HEK293T (cell line): Measurements from ENCODE around the gene EML4.
"Not testable (repeated sequence)": the region's sequence is repeated elsewhere in the genome, so short reads cannot be mapped to it uniquely, and the experiment has no call there.

Experiments
- CTCF ChIA-PET: fragments of 350-600 bp; formaldehyde crosslinking; extraction: SDS; loops from one replicate; lab custom pipeline; 2021; ENCODE audit warnings: antibody characterized with exemption, inconsistent platforms; lab: Yijun Ruan, JAX
- POLR2A ChIA-PET: fragments of 350-600 bp; formaldehyde crosslinking; extraction: SDS; loops from one replicate; lab custom pipeline; 2020; ENCODE audit warnings: antibody characterized with exemption, inconsistent platforms; lab: Yijun Ruan, JAX
- DNase-seq: peaks from one replicate; pipeline ENCODE4 v3.0.0; 2012; ENCODE audit warnings: mixed read lengths; ENCODE audit errors: extremely low spot score
- ARNT ChIP-seq: fragments of 450-650 bp; IDR thresholded peaks from 2 replicates; pipeline ENCODE4 v1.6.1; 2017; ENCODE audit warnings: mild to moderate bottlenecking
- BHLHE40 ChIP-seq: fragments of 450-650 bp; IDR thresholded peaks from 2 replicates; pipeline ENCODE4 v1.6.1; 2016; ENCODE audit warnings: mild to moderate bottlenecking, moderate library complexity, borderline replicate concordance
- CTBP1 ChIP-seq: fragments of 450-650 bp; IDR thresholded peaks from 2 replicates; pipeline ENCODE4 v1.6.1; 2016; ENCODE audit warnings: borderline replicate concordance
- ELF4 ChIP-seq: fragments of 450-650 bp; IDR thresholded peaks from 2 replicates; pipeline ENCODE4 v1.6.1; 2017; ENCODE audit warnings: antibody characterized with exemption
- FOXA1 ChIP-seq: fragments of 450-650 bp; IDR thresholded peaks from 2 replicates; pipeline ENCODE4 v1.6.1; 2016; ENCODE audit warnings: mild to moderate bottlenecking
- FOXK2 ChIP-seq: fragments of 450-650 bp; IDR thresholded peaks from 2 replicates; pipeline ENCODE4 v1.6.1; 2016; ENCODE audit warnings: mild to moderate bottlenecking
- FOXM1 ChIP-seq: fragments of 450-650 bp; IDR thresholded peaks from 2 replicates; pipeline ENCODE4 v1.6.1; 2017; ENCODE audit warnings: mild to moderate bottlenecking, borderline replicate concordance
- HDGF ChIP-seq: fragments of 450-650 bp; IDR thresholded peaks from 2 replicates; pipeline ENCODE4 v1.6.1; 2017; ENCODE audit warnings: antibody characterized with exemption, borderline replicate concordance
- L3MBTL2 ChIP-seq: fragments of 450-650 bp; conservative IDR thresholded peaks from 2 replicates; pipeline ENCODE4 v1.6.1; 2016; ENCODE audit warnings: mild to moderate bottlenecking
- LEF1 ChIP-seq: fragments of 450-650 bp; IDR thresholded peaks from 2 replicates; pipeline ENCODE4 v1.6.1; 2017; ENCODE audit warnings: mild to moderate bottlenecking, borderline replicate concordance
- NFRKB ChIP-seq: fragments of 450-650 bp; IDR thresholded peaks from 2 replicates; pipeline ENCODE4 v1.6.1; 2016; ENCODE audit warnings: mild to moderate bottlenecking, moderate library complexity
- SP1 ChIP-seq: fragments of 450-650 bp; IDR thresholded peaks from 2 replicates; pipeline ENCODE4 v1.6.1; 2017
- SUZ12 ChIP-seq: fragments of 450-650 bp; IDR thresholded peaks from 2 replicates; pipeline ENCODE4 v1.6.1; 2016; ENCODE audit warnings: mild to moderate bottlenecking
- TARDBP ChIP-seq: fragments of 450-650 bp; IDR thresholded peaks from 2 replicates; pipeline ENCODE4 v1.6.1; 2016
- ZNF384 ChIP-seq: fragments of 450-650 bp; IDR thresholded peaks from 2 replicates; pipeline ENCODE4 v1.6.1; 2016
- TF ChIP-seq, protein P1 (sequence below): fragments of 450-650 bp; IDR thresholded peaks from 2 replicates; pipeline ENCODE4 v1.6.1; 2016

The EML4 gene

DNA sequence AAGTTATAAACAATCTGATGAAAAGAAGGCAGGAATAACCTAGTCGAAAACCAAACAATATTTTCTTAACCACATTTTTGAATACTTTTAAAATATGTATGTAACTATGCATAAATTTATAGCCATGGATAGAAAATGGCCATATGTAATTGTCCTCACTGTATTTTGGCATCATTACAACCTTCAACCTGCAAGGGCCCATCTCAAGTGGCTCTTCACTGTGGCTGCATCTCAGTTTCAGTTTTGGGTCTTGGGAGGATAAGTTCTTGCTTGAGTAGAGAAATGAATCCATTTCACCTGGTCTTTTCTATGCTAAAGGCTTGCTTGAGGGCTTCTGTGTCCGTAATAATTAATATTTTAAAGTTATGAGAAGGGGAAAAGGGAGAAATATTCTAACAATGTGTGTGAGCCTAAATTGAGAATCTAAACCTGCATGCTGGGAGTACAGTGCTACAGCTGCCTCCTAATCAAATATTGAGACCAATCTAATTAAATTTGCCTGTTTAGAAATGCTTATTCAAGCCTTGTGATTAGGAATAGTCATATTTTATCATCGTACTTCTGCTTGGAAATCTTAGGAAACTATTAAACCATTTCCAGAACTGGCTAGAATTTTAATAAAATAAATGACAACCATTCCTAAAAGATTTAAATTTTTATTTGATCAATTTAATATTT is 92.5 kb downstream of the EML4 start:
- POLR2A ChIA-PET, result no interaction called here
- no peak for TF ChIP-seq SUZ12
- no peak for TF ChIP-seq HDGF
- TF ChIP-seq FOXA1, result no peak
- TF ChIP-seq FOXM1, result no peak
- TF ChIP-seq ARNT, result no peak
- no peak for TF ChIP-seq ELF4
- TF ChIP-seq L3MBTL2, result no peak
- TF ChIP-seq TARDBP, result no peak
- TF ChIP-seq SP1, result no peak
- TF ChIP-seq NFRKB, result no peak
- TF ChIP-seq, protein P1, sequence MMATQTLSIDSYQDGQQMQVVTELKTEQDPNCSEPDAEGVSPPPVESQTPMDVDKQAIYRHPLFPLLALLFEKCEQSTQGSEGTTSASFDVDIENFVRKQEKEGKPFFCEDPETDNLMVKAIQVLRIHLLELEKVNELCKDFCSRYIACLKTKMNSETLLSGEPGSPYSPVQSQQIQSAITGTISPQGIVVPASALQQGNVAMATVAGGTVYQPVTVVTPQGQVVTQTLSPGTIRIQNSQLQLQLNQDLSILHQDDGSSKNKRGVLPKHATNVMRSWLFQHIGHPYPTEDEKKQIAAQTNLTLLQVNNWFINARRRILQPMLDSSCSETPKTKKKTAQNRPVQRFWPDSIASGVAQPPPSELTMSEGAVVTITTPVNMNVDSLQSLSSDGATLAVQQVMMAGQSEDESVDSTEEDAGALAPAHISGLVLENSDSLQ, result no peak
- no peak for TF ChIP-seq LEF1
- TF ChIP-seq BHLHE40, result no peak
- no peak for TF ChIP-seq ZNF384
- TF ChIP-seq FOXK2, result no peak
- no peak for TF ChIP-seq CTBP1
- CTCF ChIA-PET, result no interaction called here
- no peak for DNase-seq

DNA sequence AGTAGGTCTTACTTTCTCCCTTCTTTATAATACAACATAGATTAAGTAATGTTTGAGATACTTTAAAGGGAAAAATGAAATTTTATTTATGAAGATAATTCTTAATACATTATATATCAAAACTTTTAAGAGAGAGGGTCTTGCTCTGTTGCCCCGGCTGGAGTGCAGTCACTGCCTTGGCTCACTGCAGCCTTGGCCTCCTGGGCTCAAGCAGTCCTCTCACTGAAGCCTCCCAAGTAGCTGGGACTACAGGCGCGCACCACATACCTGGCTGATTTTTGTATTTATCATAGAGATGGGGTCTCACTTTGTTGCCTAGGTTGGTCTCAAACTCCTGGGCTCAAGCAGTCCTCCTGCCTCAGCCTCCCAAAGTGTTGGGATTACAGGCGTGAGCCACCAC is 97.1 kb downstream of the EML4 start:
- CTCF ChIA-PET, result no interaction called here
- no peak for TF ChIP-seq CTBP1
- TF ChIP-seq NFRKB, result no peak
- TF ChIP-seq HDGF, result no peak
- TF ChIP-seq SUZ12, result no peak
- TF ChIP-seq FOXM1, result no peak
- TF ChIP-seq ZNF384, result no peak
- TF ChIP-seq TARDBP, result no peak
- no peak for TF ChIP-seq L3MBTL2
- no peak for TF ChIP-seq ARNT
- no peak for TF ChIP-seq FOXA1
- TF ChIP-seq SP1, result no peak
- TF ChIP-seq, protein P1, result no peak
- TF ChIP-seq FOXK2, result no peak
- TF ChIP-seq ELF4, result no peak
- no peak for TF ChIP-seq LEF1
- no peak for TF ChIP-seq BHLHE40
- POLR2A ChIA-PET, result no interaction called here
- DNase-seq, result no peak

DNA sequence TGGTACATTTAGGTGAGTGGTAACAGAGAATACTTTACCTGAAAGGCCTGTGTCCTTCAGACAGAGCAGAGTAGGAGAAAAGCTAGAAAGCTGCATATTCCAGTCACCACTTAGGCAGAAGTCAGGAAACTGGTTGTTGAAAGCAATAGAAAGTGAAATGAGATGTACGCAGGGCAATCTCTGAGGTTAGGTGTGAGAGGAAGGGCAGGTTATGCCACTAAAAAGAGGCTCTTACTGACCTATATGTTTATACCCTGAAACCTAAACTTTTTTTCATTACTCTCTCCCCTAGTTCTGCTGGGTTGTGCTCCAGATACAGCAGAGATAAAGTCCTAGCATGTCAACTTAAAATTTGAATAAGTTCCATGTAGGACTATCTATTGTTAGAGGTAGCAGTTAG is 98.4 kb downstream of the EML4 start:
- ChIA-PET POLR2A (no interaction called here), CTCF (no interaction called here)
- no peak for TF ChIP-seq FOXA1
- no peak for TF ChIP-seq HDGF
- TF ChIP-seq CTBP1, result no peak
- TF ChIP-seq, protein P1, result no peak
- TF ChIP-seq L3MBTL2, result no peak
- no peak for TF ChIP-seq FOXM1
- TF ChIP-seq SP1, result no peak
- no peak for TF ChIP-seq ZNF384
- TF ChIP-seq FOXK2, result no peak
- no peak for TF ChIP-seq ARNT
- DNase-seq, result no peak

DNA sequence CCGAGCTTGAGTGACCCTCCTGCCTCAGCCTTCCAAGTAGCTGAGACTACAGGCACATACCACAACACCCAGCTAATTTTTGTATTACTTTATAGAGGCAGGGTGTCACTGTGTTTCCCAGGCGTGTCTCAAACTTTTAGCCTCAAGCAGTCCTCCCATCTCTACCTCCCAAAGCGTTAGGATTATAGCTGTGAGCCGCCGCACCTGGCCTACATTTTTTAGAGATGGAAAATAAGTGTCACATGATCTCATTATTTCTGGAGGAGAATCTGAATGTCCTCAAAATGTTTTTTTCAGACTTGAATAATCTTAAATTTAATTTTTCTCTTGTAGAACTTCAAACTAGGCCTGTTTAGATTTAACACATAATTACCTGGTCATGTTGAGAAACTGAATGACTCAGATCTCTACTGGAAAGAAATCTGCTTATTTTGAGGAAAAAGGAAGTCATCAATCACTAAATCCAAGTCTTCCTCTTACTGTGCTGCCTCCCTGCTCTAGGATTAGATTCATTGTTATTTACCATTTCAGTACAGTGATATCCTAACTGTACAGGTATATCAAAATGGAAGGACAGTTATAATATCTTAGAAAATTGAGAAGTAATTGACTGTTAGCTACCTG is 99.5 kb downstream of the EML4 start:
- DNase-seq, result no peak
- ChIA-PET CTCF (no interaction called here), POLR2A (no interaction called here)
- TF ChIP-seq ELF4 (no peak), SP1 (no peak), BHLHE40 (no peak), NFRKB (no peak), FOXA1 (no peak), SUZ12 (no peak), HDGF (no peak), TARDBP (no peak), ZNF384 (no peak), ARNT (no peak), FOXK2 (no peak), L3MBTL2 (no peak), CTBP1 (no peak), FOXM1 (no peak)
- TF ChIP-seq, protein P1, result no peak

DNA sequence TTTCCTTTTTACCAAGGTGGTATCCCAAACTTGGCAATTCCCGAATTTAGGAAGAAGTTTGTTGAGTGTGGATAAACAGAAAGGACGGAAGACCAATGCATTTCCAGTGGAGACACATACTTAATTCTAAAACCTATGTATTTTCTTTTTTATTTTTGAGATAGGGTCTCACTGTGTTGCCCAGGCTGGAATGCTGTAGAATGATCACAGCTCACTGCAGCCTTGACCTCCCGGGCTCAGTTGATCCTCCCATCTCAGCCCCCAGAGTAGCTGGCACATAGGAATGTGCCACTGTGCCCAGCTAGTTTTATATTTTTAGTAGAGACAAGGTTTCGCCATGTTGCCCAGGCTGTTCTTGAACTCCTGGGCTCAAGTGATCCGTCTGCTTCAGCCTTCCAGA is 101.6 kb downstream of the EML4 start:
- TF ChIP-seq LEF1 (no peak), ELF4 (no peak), FOXA1 (no peak), HDGF (no peak), ZNF384 (no peak), BHLHE40 (no peak), NFRKB (no peak), TARDBP (no peak), L3MBTL2 (no peak), FOXK2 (no peak), CTBP1 (no peak), SUZ12 (no peak), SP1 (no peak)
- TF ChIP-seq, protein P1, result no peak
- ChIA-PET CTCF (no interaction called here), POLR2A (no interaction called here)
- no peak for DNase-seq

DNA sequence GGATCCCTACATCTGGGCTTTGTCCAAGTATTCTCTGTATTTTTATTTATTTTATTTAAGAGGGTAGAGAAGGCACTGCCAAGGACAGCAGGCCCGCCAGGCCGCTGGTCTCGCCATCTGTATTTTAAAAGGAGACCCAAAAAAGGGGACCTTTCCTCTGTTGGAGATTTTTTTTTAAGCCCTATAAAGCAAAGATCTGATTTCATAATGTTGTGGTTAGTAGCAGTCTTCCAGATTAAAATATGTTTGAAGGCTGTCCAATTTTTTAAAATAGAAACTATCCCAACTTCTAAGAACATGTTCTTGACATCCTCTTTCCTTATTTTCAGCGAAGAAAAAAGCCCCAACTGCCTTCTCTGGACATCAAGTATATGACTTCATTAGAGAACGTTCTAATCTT is 102.1 kb downstream of the EML4 start:
- CTCF ChIA-PET, DNase-seq, POLR2A ChIA-PET: not testable (repeated sequence)
